ENCODE data around the gene PON3. TPM values are rescaled to one million over a fixed set of nuclear protein-coding genes. Genes with fewer than 3 reads are reported as not detected.

Gene PON3
- total and polyA plus RNA-seq, 2 of the 13 experiments (the other 11 are each of a cell fraction or from before 2014, with no cell fraction given): 23.6 to 37.8 TPM

GRCh38 chr7:95440394-95441038 is 44.3 kb upstream of the PON3 start (continued):
- no peak for TF ChIP-seq TEAD2 (CRISPR knock-in tag; IDR thresholded peaks at IDR 0.05)
- no peak for TF ChIP-seq GZF1 (CRISPR knock-in tag; IDR thresholded peaks at IDR 0.05)
- no peak for TF ChIP-seq NFKB2 (CRISPR knock-in tag; IDR thresholded peaks at IDR 0.05; ENCODE audit: borderline replicate concordance)
- TF ChIP-seq ZKSCAN8 (CRISPR knock-in tag; IDR thresholded peaks at IDR 0.05; ENCODE audit: borderline replicate concordance): peak; percentile 39; the same call in 1 of the 2 replicates
- no peak for TF ChIP-seq ZNF564 (CRISPR knock-in tag; IDR thresholded peaks at IDR 0.05)
- no peak for TF ChIP-seq POLR2A (IDR thresholded peaks at IDR 0.05; ENCODE audit: insufficient read depth in 1 of 2, low read depth in 2 of 2, low read length in 2 of 2)
- TF ChIP-seq, protein P1, sequence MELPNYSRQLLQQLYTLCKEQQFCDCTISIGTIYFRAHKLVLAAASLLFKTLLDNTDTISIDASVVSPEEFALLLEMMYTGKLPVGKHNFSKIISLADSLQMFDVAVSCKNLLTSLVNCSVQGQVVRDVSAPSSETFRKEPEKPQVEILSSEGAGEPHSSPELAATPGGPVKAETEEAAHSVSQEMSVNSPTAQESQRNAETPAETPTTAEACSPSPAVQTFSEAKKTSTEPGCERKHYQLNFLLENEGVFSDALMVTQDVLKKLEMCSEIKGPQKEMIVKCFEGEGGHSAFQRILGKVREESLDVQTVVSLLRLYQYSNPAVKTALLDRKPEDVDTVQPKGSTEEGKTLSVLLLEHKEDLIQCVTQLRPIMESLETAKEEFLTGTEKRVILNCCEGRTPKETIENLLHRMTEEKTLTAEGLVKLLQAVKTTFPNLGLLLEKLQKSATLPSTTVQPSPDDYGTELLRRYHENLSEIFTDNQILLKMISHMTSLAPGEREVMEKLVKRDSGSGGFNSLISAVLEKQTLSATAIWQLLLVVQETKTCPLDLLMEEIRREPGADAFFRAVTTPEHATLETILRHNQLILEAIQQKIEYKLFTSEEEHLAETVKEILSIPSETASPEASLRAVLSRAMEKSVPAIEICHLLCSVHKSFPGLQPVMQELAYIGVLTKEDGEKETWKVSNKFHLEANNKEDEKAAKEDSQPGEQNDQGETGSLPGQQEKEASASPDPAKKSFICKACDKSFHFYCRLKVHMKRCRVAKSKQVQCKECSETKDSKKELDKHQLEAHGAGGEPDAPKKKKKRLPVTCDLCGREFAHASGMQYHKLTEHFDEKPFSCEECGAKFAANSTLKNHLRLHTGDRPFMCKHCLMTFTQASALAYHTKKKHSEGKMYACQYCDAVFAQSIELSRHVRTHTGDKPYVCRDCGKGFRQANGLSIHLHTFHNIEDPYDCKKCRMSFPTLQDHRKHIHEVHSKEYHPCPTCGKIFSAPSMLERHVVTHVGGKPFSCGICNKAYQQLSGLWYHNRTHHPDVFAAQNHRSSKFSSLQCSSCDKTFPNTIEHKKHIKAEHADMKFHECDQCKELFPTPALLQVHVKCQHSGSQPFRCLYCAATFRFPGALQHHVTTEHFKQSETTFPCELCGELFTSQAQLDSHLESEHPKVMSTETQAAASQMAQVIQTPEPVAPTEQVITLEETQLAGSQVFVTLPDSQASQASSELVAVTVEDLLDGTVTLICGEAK (IDR thresholded peaks at IDR 0.05): no peak
- TF ChIP-seq, protein P1 (CRISPR knock-in tag; IDR thresholded peaks at IDR 0.05): no peak
- TF ChIP-seq NR2F2 (IDR thresholded peaks at IDR 0.05; ENCODE audit: borderline replicate concordance, low read depth): peak; percentile 88; the same call in 1 of the 2 replicates
- peak; percentile 99 for TF ChIP-seq HNF4G (IDR thresholded peaks at IDR 0.05; ENCODE audit: borderline replicate concordance, low read depth, low read length)
- peak; percentile 97 for TF ChIP-seq HNF4G (CRISPR knock-in tag; IDR thresholded peaks at IDR 0.05; ENCODE audit: borderline replicate concordance, low read depth)
- no peak for TF ChIP-seq SRSF1 (optimal IDR thresholded peaks at IDR 0.05; ENCODE audit: low read depth, low read length)
- peak; percentile 84 for TF ChIP-seq IRF2 (CRISPR knock-in tag; IDR thresholded peaks at IDR 0.05)
- no peak for TF ChIP-seq ZNF10 (CRISPR knock-in tag; IDR thresholded peaks at IDR 0.05; ENCODE audit: borderline replicate concordance, low read depth)
- TF ChIP-seq ZNF326 (CRISPR knock-in tag; IDR thresholded peaks at IDR 0.05; ENCODE audit: borderline replicate concordance): no peak
- TF ChIP-seq ZNF510 (CRISPR knock-in tag; IDR thresholded peaks at IDR 0.05; ENCODE audit: low read depth): no peak
- no peak for TF ChIP-seq SNAPC4 (CRISPR knock-in tag; IDR thresholded peaks at IDR 0.05)

Data from HepG2 (cell line).